RWPE1 (cell line): ENCODE measurements around the gene LDHD.

Experiments
- CTCF ChIA-PET: fragments of 350-600 bp; sonication (Branson Sonifier 250); formaldehyde crosslinking; extraction: SDS; loops from one replicate; lab custom pipeline; 2021; lab: Yijun Ruan, JAX
- POLR2A ChIA-PET: fragments of 400-600 bp; formaldehyde crosslinking; extraction: SDS; loops from one replicate; lab custom pipeline; 2020; ENCODE audit warnings: antibody characterized with exemption; ENCODE audit not compliant: low non-redundant PET; lab: Yijun Ruan, JAX
- DNase-seq: peaks from one replicate; pipeline ENCODE4 v3.0.0; 2012; ENCODE audit warnings: low spot score
- H3K27ac ChIP-seq: fragments of 450-650 bp; 2 replicates; pipeline ENCODE4 v1.5.1; 2017
- CTCF ChIP-seq: fragments of 450-650 bp; conservative IDR thresholded peaks from 2 replicates; pipeline ENCODE4 v1.5.1; 2017; ENCODE audit warnings: low read depth, mild to moderate bottlenecking

LDHD gene

GRCh38 chr16:75089486-75090202 lies 26.9 kb downstream of the LDHD start:
- POLR2A ChIA-PET, result no interaction called here
- no peak for DNase-seq
- H3K27ac ChIP-seq, result no peak overlapping the region
- TF ChIP-seq CTCF, result no peak
- CTCF ChIA-PET, result interaction anchor here (0.6 to 0.9 kb wide), 3 partner anchors 21 to 44 kb away, joined by 3 to 4 read pairs (median 3); no protein-coding TSS in a partner anchor

GRCh38 chr16:75088934-75089333 lies 27.6 kb downstream of the LDHD start:
- POLR2A ChIA-PET, result no interaction called here
- TF ChIP-seq CTCF, result no peak
- H3K27ac ChIP-seq, result no peak overlapping the region
- CTCF ChIA-PET, result interaction anchor here (0.6 to 0.9 kb wide), 3 partner anchors 26 to 44 kb away, joined by 3 to 4 read pairs (median 4); no protein-coding TSS in a partner anchor
- no peak for DNase-seq

- DNase-seq, result no peak
- TF ChIP-seq CTCF, result no peak
- ChIA-PET CTCF (interaction anchor here (0.5 to 0.7 kb wide), 2 partner anchors 26 to 28 kb away, joined by 3 to 4 read pairs; no protein-coding TSS in a partner anchor), POLR2A (no interaction called here)
- no peak overlapping the region for H3K27ac ChIP-seq
Measured at GRCh38 chr16:75088216-75088615, 28.4 kb downstream of the LDHD start.

- ChIA-PET CTCF (no interaction called here), POLR2A (no interaction called here)
- no peak for TF ChIP-seq CTCF
- H3K27ac ChIP-seq, result peak overlapping the region; percentile 10
- DNase-seq, result no peak
Measured at GRCh38 chr16:75087375-75087979, 29.1 kb downstream of the LDHD start.

GRCh38 chr16:75086688-75087374 lies 29.7 kb downstream of the LDHD start:
- no peak for TF ChIP-seq CTCF
- POLR2A ChIA-PET, result no interaction called here
- H3K27ac ChIP-seq, result peak overlapping the region; percentile 10
- DNase-seq, result no peak
- CTCF ChIA-PET, result interaction anchor here (0.6 kb wide), 1 partner anchor 101 kb away, joined by 3 read pairs; no protein-coding TSS in a partner anchor

GRCh38 chr16:75086281-75086680 lies 30.3 kb downstream of the LDHD start:
- DNase-seq, result no peak

More at GRCh38 chr16:75086281-75086680, 30.3 kb downstream of the LDHD start:
- H3K27ac ChIP-seq, result no peak overlapping the region
- CTCF ChIA-PET, result interaction anchor here (0.6 kb wide), 1 partner anchor 101 kb away, joined by 3 read pairs; no protein-coding TSS in a partner anchor
- no peak for TF ChIP-seq CTCF
- POLR2A ChIA-PET, result no interaction called here
